K562 (cell line): ENCODE results near the gene PPA2. TPM values are rescaled to one million over a fixed set of nuclear protein-coding genes. Genes with fewer than 3 reads are reported as not detected.
A peak's percentile ranks its signal among the peaks of the same experiment; 100 is the strongest.

ENCODE experiments used
- NR2C1 ChIP-seq, 2 experiments: fragments of 450-650 bp; IDR thresholded peaks; 2 replicates each; pipeline ENCODE4 v1.6.1; 2017; ENCODE audit warnings: mild to moderate bottlenecking in 2 of 2, antibody characterized with exemption in 1 of 2, inconsistent platforms in 1 of 2, missing compliant biosample characterization in 1 of 2, missing genetic modification characterization in 1 of 2
- ZNF165 ChIP-seq: fragments of 250-450 bp; sonication (Bioruptor Pico); IDR thresholded peaks from 2 replicates; pipeline ENCODE4 v1.4.0; 2020; ENCODE audit warnings: borderline replicate concordance
- ZNF212 ChIP-seq: fragments of 450-650 bp; formaldehyde crosslinking; IDR thresholded peaks from 2 replicates; pipeline ENCODE4 v1.4.0; 2020; ENCODE audit warnings: mild to moderate bottlenecking
- ZNF384 ChIP-seq: IDR thresholded peaks from 2 replicates; pipeline ENCODE4 v1.6.1; 2012; ENCODE audit warnings: low read depth, low read length, improper control_type of control experiment
- polyA plus RNA-seq, 8 experiments: library from polyadenylated mRNA; depleted of rRNA in 4 of 8; stranded (reverse) in 5 of 8; unstranded in 3 of 8; fragments of >200 nt; fragmentation: Nextera tagmentation in 2 of 8; fragmentation: Illumina TruSeq in 1 of 8; extraction: Ambion mirVana in 2 of 8; extraction: Trizol in 1 of 8; gene quantifications; 2 replicates each; pipeline versions ENCODE4 v1.2.1 to v1.2.3, GENCODE V29; 2011 to 2014; ENCODE audit warnings: inconsistent platforms in 1 of 8, missing spikeins in 1 of 8
- total RNA-seq, 7 experiments: library from RNA; depleted of rRNA in 6 of 7; stranded (reverse); fragments of >200 nt in 6 of 7; fragmentation: Illumina TruSeq in 2 of 7; extraction: Trizol in 2 of 7; gene quantifications; 2 replicates each; pipeline versions ENCODE4 v1.2.1 to v1.2.3, GENCODE V29; 2011 to 2021; ENCODE audit warnings: low replicate concordance in 1 of 7
- TF ChIP-seq, protein P1 (sequence below): fragments of 450-650 bp; IDR thresholded peaks from 2 replicates; pipeline ENCODE4 v1.6.1; 2016; ENCODE audit warnings: mild to moderate bottlenecking, moderate library complexity

Gene PPA2
- total and polyA plus RNA-seq, 9 of the 15 experiments (the other 6 are each of a cell fraction or from before 2014, with no cell fraction given): 48.3 to 190 (median 109) TPM

DNA sequence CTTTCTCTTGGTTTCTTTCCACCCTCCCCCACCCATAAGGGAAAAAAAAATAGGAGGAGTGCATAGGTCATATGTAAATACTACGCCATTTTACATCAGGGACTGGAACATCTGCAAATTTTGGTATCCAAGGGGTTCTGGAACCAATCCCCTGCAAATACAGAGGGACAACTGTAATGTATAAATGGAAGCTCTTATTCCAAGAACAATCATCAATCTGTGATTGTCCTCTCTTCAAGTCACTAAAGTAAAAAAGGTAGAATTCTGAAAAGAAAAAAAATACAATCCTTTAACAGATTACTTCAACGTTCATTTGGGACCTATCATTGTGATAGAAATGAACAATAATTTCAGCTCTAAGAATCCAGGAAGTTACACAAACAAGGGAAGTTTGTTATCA is 13.6 kb downstream of the PPA2 start (continued):
- TF ChIP-seq, protein P1, sequence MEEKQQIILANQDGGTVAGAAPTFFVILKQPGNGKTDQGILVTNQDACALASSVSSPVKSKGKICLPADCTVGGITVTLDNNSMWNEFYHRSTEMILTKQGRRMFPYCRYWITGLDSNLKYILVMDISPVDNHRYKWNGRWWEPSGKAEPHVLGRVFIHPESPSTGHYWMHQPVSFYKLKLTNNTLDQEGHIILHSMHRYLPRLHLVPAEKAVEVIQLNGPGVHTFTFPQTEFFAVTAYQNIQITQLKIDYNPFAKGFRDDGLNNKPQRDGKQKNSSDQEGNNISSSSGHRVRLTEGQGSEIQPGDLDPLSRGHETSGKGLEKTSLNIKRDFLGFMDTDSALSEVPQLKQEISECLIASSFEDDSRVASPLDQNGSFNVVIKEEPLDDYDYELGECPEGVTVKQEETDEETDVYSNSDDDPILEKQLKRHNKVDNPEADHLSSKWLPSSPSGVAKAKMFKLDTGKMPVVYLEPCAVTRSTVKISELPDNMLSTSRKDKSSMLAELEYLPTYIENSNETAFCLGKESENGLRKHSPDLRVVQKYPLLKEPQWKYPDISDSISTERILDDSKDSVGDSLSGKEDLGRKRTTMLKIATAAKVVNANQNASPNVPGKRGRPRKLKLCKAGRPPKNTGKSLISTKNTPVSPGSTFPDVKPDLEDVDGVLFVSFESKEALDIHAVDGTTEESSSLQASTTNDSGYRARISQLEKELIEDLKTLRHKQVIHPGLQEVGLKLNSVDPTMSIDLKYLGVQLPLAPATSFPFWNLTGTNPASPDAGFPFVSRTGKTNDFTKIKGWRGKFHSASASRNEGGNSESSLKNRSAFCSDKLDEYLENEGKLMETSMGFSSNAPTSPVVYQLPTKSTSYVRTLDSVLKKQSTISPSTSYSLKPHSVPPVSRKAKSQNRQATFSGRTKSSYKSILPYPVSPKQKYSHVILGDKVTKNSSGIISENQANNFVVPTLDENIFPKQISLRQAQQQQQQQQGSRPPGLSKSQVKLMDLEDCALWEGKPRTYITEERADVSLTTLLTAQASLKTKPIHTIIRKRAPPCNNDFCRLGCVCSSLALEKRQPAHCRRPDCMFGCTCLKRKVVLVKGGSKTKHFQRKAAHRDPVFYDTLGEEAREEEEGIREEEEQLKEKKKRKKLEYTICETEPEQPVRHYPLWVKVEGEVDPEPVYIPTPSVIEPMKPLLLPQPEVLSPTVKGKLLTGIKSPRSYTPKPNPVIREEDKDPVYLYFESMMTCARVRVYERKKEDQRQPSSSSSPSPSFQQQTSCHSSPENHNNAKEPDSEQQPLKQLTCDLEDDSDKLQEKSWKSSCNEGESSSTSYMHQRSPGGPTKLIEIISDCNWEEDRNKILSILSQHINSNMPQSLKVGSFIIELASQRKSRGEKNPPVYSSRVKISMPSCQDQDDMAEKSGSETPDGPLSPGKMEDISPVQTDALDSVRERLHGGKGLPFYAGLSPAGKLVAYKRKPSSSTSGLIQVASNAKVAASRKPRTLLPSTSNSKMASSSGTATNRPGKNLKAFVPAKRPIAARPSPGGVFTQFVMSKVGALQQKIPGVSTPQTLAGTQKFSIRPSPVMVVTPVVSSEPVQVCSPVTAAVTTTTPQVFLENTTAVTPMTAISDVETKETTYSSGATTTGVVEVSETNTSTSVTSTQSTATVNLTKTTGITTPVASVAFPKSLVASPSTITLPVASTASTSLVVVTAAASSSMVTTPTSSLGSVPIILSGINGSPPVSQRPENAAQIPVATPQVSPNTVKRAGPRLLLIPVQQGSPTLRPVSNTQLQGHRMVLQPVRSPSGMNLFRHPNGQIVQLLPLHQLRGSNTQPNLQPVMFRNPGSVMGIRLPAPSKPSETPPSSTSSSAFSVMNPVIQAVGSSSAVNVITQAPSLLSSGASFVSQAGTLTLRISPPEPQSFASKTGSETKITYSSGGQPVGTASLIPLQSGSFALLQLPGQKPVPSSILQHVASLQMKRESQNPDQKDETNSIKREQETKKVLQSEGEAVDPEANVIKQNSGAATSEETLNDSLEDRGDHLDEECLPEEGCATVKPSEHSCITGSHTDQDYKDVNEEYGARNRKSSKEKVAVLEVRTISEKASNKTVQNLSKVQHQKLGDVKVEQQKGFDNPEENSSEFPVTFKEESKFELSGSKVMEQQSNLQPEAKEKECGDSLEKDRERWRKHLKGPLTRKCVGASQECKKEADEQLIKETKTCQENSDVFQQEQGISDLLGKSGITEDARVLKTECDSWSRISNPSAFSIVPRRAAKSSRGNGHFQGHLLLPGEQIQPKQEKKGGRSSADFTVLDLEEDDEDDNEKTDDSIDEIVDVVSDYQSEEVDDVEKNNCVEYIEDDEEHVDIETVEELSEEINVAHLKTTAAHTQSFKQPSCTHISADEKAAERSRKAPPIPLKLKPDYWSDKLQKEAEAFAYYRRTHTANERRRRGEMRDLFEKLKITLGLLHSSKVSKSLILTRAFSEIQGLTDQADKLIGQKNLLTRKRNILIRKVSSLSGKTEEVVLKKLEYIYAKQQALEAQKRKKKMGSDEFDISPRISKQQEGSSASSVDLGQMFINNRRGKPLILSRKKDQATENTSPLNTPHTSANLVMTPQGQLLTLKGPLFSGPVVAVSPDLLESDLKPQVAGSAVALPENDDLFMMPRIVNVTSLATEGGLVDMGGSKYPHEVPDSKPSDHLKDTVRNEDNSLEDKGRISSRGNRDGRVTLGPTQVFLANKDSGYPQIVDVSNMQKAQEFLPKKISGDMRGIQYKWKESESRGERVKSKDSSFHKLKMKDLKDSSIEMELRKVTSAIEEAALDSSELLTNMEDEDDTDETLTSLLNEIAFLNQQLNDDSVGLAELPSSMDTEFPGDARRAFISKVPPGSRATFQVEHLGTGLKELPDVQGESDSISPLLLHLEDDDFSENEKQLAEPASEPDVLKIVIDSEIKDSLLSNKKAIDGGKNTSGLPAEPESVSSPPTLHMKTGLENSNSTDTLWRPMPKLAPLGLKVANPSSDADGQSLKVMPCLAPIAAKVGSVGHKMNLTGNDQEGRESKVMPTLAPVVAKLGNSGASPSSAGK: no peak
- TF ChIP-seq ZNF165 (CRISPR knock-in tag) (no peak), ZNF212 (CRISPR knock-in tag) (no peak), NR2C1 (IDR thresholded peaks at IDR 0.05) (peak; percentile 58), NR2C1 (tag; IDR thresholded peaks at IDR 0.05) (no peak), ZNF384 (peak; percentile 46; the same call in 1 of the 2 replicates)
